ENCODE results near the gene POLR1G. TPM values are rescaled to one million over a fixed set of nuclear protein-coding genes. Genes with fewer than 3 reads are reported as not detected.
A peak's percentile ranks its signal among the peaks of the same experiment; 100 is the strongest.

POLR1G gene
- polyA plus RNA-seq, 3 donors: 0.81 to 1.5 (median 1.1) TPM

- H3K4me3 Mint-ChIP-seq: peak overlapping the region; percentile 89 to 94
- peaks cover 60% of the 10 kb centered on the region for H3K4me1 Mint-ChIP-seq
- peaks cover 0 to 13% of the 10 kb centered on the region in 2 donors for H3K27me3 ChIP-seq (ENCODE audit: control insufficient read depth in 2 of 2, insufficient read depth in 2 of 2, low read length in 2 of 2)
- H2AFZ ChIP-seq (ENCODE audit: insufficient read depth, low read depth, low read length, poor library complexity, severe bottlenecking): no peak overlapping the region
- H3K9ac ChIP-seq (ENCODE audit: insufficient read depth, low read length, poor library complexity, severe bottlenecking): peak overlapping the region; percentile 78
- H3K27me3 Mint-ChIP-seq (ENCODE audit: low read depth in 3 of 3): peaks cover 14 to 28% (median 19%) of the 10 kb centered on the region in 3 donors
- TF ChIP-seq CTCF (IDR thresholded peaks at IDR 0.05): no peak
- H3K36me3 Mint-ChIP-seq: peaks cover 0 to 4% of the 10 kb centered on the region in 2 donors
- H3K4me1 ChIP-seq (ENCODE audit: control insufficient read depth in 1 of 2, insufficient read depth in 2 of 2, low read length in 2 of 2): peaks cover 51 to 58% of the 10 kb centered on the region in 2 donors
- H3K79me2 ChIP-seq (ENCODE audit: insufficient read depth, low read length): no peaks in the 10 kb centered on the region
- peaks cover 0 to 4% (median 0%) of the 10 kb centered on the region in 7 donors for H3K9me3 Mint-ChIP-seq
- H3K27ac ChIP-seq (ENCODE audit: low read depth in 1 of 2, low read length in 2 of 2): peak overlapping the region; percentile 44 to 93
- WGBS (ENCODE audit: insufficient coverage): 1% methylated on average over 25 of the region's 28 CpGs
- H3K4me2 ChIP-seq (replicated peaks; ENCODE audit: extremely low read depth, low read length, poor library complexity, severe bottlenecking): peak overlapping the region; percentile 76
- intact Hi-C loops (cut with micrococcal nuclease): loop anchor here in 1 of 2 donors (2.0 kb wide), 1 partner anchor 16 kb away; the partner anchor contains the start of gene FOSB
- H3K4me3 ChIP-seq (replicated peaks in 1 of 3; ENCODE audit: low read depth in 2 of 3, low read length in 3 of 3): peak overlapping the region; percentile 34 to 67 (median 58)
- H3K27ac Mint-ChIP-seq: peak overlapping the region; percentile 88 to 99 (median 97)
- DNase-seq: peak; percentile 58 to 84 (median 81)
- no peaks in the 10 kb centered on the region for H4K20me1 ChIP-seq (ENCODE audit: insufficient read depth, low read length)
- H3K36me3 ChIP-seq (replicated peaks in 1 of 2; ENCODE audit: control insufficient read depth in 1 of 2, insufficient read depth in 2 of 2, low read length in 2 of 2): no peaks in the 10 kb centered on the region
- H3K9me3 ChIP-seq (replicated peaks in 1 of 2; ENCODE audit: control insufficient read depth in 1 of 2, insufficient read depth in 1 of 2, low read length in 2 of 2): no peaks in the 10 kb centered on the region
These were observed 44.8 kb downstream of the POLR1G start for GRCh38 chr19:45451131-45451849.

GRCh38 chr19:45451850-45452387, 45.5 kb downstream of the POLR1G start:
- no peaks in the 10 kb centered on the region for H3K79me2 ChIP-seq (ENCODE audit: insufficient read depth, low read length)
- H3K9me3 ChIP-seq (replicated peaks in 1 of 2; ENCODE audit: control insufficient read depth in 1 of 2, insufficient read depth in 1 of 2, low read length in 2 of 2): no peaks in the 10 kb centered on the region
- H3K4me2 ChIP-seq (replicated peaks; ENCODE audit: extremely low read depth, low read length, poor library complexity, severe bottlenecking): peak overlapping the region; percentile 76
- DNase-seq: no peak
- Mint-ChIP-seq H3K27me3 (ENCODE audit: low read depth in 3 of 3) (peaks cover 18 to 31% (median 19%) of the 10 kb centered on the region in 3 donors), H3K27ac (peak overlapping the region; percentile 88 to 99 (median 97)), H3K4me1 (peaks cover 65% of the 10 kb centered on the region), H3K9me3 (peaks cover 0 to 7% (median 0%) of the 10 kb centered on the region in 7 donors), H3K36me3 (peaks cover 0 to 7% of the 10 kb centered on the region in 2 donors), H3K4me3 (peak overlapping the region; percentile 89 to 94)
- H3K27ac ChIP-seq (ENCODE audit: low read depth in 1 of 2, low read length in 2 of 2): peak overlapping the region in 1 of 2 donors; percentile 93
- 73% methylated on average over 7 of the region's 12 CpGs for WGBS (ENCODE audit: insufficient coverage)
- peaks cover 0 to 13% of the 10 kb centered on the region in 2 donors for H3K27me3 ChIP-seq (ENCODE audit: control insufficient read depth in 2 of 2, insufficient read depth in 2 of 2, low read length in 2 of 2)
- H3K9ac ChIP-seq (ENCODE audit: insufficient read depth, low read length, poor library complexity, severe bottlenecking): no peak overlapping the region
- intact Hi-C loops (cut with micrococcal nuclease): loop anchor here in 1 of 2 donors (2.0 kb wide), 1 partner anchor 15 kb away; the partner anchor contains the start of gene FOSB
- no peaks in the 10 kb centered on the region for H4K20me1 ChIP-seq (ENCODE audit: insufficient read depth, low read length)
- H3K4me3 ChIP-seq (replicated peaks in 1 of 3; ENCODE audit: low read depth in 2 of 3, low read length in 3 of 3): peak overlapping the region in 1 of 3 experiments; percentile 67
- no peak overlapping the region for H2AFZ ChIP-seq (ENCODE audit: insufficient read depth, low read depth, low read length, poor library complexity, severe bottlenecking)
- no peak for TF ChIP-seq CTCF (IDR thresholded peaks at IDR 0.05)
- no peaks in the 10 kb centered on the region for H3K36me3 ChIP-seq (replicated peaks in 1 of 2; ENCODE audit: control insufficient read depth in 1 of 2, insufficient read depth in 2 of 2, low read length in 2 of 2)
- H3K4me1 ChIP-seq (ENCODE audit: control insufficient read depth in 1 of 2, insufficient read depth in 2 of 2, low read length in 2 of 2): peaks cover 57 to 64% of the 10 kb centered on the region in 2 donors
